ENCODE results near the gene TLX3.

Gene TLX3

DNA sequence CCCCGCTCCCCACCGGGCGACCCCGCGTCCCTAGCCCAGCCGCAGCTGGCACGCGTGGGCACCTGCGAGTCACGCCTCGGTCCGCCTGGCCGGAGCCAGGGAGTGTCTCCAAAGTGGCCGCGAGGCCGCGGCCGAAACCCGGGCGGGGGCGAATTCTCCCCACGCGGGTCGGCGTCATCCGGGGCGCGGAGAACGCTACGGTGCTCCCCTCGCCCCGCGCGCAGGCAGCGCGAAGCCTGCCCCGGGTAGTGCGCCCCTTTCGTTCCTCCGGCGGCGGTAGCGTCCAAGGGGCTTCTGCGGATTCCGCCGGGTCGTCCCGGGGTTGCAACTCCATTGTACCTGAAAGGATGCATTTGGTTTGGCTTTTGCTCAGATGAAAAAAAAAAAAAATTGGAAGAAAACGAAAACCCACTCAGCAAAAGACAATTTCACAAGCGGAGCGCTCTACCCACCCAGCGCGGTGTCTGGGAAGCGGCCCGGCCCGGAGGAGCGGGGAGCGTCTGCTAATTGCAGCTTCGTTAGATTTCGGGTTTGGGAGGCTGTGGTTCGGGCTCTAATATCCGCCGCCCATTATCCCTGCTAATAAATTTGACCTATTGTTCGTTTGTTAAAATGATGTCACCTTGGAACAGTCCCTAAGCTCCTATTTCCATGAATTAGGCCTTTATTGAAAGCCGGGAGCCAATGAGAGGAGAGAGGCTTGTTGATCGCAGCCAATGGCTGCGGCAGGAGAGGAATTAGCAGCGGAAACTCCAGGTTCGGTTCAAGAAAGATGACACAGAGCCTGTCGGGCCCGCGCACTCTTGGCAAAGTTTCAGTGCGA lies at the start of gene TLX3:
Gene TLX3 (plus strand): TSS at position 796 of the 823 bp plus-strand sequence. CDS start 118 bp downstream, outside the sequence.
- Mint-ChIP-seq H3K4me1 (ENCODE audit: low read depth) (peaks cover 28% of the 10 kb centered on the region), H3K4me3 (no peak within 1 kb of the TSS), H3K27ac (no peak within 1 kb of the TSS), H3K9me3 (no peaks in the 10 kb centered on the region), H3K36me3 (ENCODE audit: low read depth) (no peaks in the 10 kb centered on the region), H3K27me3 (peaks cover 73% of the 10 kb centered on the region)

DNA sequence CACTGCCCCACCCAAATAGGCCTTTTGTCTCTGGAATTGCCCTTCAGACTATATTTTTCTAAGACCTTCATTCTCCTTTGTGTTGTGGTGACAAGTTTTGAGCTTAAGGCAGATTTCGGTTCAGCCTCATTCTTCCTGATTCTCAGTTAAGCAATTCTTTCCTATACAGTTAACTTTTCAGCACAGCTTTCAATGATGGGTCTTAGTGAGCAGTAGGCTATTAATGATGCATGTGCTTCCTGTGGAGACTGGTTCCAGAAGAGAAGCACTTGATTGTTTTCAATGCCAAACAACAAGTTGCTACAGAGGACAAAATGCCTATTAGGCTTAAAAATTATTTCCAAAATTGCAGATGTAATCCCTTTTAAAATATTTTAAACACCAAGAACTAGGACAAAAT lies 47.7 kb upstream of the TLX3 start:
- no peak overlapping the region for H3K27ac Mint-ChIP-seq
- H3K36me3 Mint-ChIP-seq (ENCODE audit: low read depth): no peaks in the 10 kb centered on the region
- H3K27me3 Mint-ChIP-seq: no peaks in the 10 kb centered on the region
- H3K4me3 Mint-ChIP-seq: no peak overlapping the region
- H3K9me3 Mint-ChIP-seq: no peaks in the 10 kb centered on the region
- peaks cover 16% of the 10 kb centered on the region for H3K4me1 Mint-ChIP-seq (ENCODE audit: low read depth)

DNA sequence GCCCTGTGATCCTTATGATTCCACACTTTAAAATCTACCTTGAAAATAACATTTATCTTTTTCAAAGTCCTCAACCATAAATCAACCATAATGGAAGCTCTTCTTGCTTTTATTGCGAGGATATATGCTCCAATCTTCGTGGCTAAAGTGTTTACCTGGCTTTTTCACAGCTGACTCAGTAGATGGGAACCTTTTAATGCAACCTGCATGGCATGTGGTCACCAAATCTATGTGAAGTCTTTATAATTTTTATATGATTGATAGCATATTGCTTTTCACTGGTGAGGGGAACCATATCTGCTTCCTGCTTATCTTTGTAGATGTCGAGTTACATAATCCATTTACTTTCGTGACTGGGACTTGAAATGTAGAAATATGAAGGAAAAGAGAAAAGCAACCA lies 47.1 kb upstream of the TLX3 start:
- H3K36me3 Mint-ChIP-seq (ENCODE audit: low read depth): no peaks in the 10 kb centered on the region
- no peaks in the 10 kb centered on the region for H3K27me3 Mint-ChIP-seq
- no peak overlapping the region for H3K27ac Mint-ChIP-seq
- no peak overlapping the region for H3K4me3 Mint-ChIP-seq
- H3K9me3 Mint-ChIP-seq: no peaks in the 10 kb centered on the region
- H3K4me1 Mint-ChIP-seq (ENCODE audit: low read depth): peaks cover 16% of the 10 kb centered on the region

DNA sequence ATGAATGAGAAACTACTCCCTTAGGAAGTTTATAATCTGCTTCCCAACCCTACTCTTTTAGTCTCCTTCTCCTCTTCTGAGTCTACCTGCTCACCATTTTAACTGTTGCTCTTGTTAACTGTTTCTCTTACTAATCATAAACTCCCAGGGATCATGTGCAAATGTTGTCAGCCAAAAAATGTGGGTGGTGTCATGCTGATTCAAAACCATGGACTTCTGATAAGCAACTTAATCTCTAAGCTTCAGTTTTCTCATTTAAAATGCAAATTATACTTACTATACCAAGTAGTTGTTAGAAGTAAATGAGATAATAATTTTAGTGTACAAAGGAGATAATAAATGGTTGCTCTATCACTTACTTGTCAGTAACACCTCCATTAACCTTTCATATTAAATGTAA lies 45.9 kb upstream of the TLX3 start:
- Mint-ChIP-seq H3K4me1 (ENCODE audit: low read depth) (peaks cover 16% of the 10 kb centered on the region), H3K4me3 (no peak overlapping the region), H3K27ac (no peak overlapping the region), H3K9me3 (no peaks in the 10 kb centered on the region), H3K36me3 (ENCODE audit: low read depth) (no peaks in the 10 kb centered on the region), H3K27me3 (peaks cover 4% of the 10 kb centered on the region)

DNA sequence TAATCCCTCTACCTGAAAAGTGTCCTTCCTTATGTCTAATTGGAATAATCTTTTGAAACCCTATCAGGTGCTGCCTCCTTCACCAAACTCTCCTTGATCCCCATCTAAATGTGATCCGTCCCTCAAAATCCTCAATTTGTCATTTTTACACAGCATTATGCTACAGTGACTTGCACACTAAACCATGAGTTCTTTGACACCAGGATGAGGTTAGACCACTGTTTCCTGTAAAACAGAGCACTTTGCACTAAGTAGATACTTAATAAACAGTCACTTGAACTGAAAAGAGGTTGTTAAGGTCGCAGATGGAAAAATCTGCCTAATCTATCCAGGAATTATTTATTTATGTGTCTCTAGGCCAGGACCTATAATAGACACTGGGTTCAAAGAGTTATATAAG lies 44.2 kb upstream of the TLX3 start:
- Mint-ChIP-seq H3K27ac (no peak overlapping the region), H3K27me3 (peaks cover 4% of the 10 kb centered on the region), H3K4me1 (ENCODE audit: low read depth) (peaks cover 16% of the 10 kb centered on the region), H3K4me3 (no peak overlapping the region), H3K36me3 (ENCODE audit: low read depth) (no peaks in the 10 kb centered on the region), H3K9me3 (no peaks in the 10 kb centered on the region)

DNA sequence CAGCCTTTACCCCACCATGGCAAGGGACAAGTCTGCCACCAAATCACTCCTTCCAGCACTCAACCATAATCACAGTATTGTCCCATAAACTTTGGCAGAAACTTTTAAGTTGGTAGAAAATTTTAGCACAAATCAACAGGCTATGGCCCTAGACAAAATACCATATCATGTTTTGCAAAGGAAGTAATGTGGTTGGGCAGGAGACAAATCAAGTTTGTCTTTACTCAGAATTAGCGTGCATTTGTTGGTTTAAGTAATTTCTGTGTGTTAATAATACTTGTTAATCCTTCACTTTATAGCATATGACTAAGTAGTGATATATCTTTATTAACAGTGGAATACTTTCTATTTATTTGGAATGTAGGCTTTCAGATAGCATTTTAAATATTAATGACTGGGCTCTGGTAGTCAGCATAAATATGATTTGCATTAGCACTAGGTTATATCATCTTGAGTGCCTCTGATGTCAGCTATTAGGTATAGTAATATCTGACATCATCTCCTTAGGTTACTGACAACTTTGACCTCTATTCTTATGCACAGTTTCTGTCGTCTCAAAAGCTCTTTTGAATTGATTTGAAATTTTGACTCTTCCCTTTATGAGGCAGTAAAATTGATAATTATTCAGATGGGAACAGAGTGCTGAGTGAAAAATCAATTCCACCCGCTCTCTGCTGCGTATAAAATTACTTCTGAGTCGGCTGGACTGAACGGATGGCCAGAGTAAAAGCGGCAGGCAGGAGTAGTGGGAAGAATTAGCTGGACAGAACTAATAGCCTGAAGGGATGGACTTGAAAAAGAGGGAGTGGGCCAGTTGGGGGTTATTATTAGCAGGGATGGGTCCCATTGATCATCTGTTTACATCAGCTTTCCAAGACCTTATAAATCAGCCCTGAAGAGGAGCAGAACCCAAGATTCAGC lies 40.1 kb upstream of the TLX3 start:
- no peak overlapping the region for H3K27ac Mint-ChIP-seq

DNA sequence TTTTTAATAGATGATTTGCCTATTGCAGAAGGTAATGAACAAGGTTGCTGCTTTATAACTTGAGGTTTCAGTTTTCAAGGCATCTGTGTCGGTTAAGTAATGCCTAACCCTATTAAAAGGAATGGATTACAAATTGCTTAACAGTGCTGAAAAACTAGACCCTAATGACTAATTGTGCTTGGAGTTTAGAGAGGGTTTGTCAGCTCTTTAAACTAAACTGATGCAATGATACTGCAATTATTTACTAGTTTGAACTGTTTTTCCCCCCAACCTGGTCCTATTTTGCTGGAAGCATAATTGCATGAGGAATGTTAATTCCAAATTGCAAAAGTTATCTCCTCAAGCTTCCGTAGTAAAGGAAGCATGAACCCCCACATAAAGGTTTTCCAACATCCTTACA lies 39.3 kb upstream of the TLX3 start:
- H3K27me3 Mint-ChIP-seq: peaks cover 7% of the 10 kb centered on the region
- H3K9me3 Mint-ChIP-seq: peaks cover 6% of the 10 kb centered on the region
- H3K4me3 Mint-ChIP-seq: no peak overlapping the region
- no peaks in the 10 kb centered on the region for H3K36me3 Mint-ChIP-seq (ENCODE audit: low read depth)
- H3K27ac Mint-ChIP-seq: no peak overlapping the region
- H3K4me1 Mint-ChIP-seq (ENCODE audit: low read depth): peaks cover 7% of the 10 kb centered on the region

More for the DNA sequence above, 40.1 kb upstream of the TLX3 start:
- no peak overlapping the region for H3K4me3 Mint-ChIP-seq
- H3K27me3 Mint-ChIP-seq: peaks cover 7% of the 10 kb centered on the region
- peaks cover 6% of the 10 kb centered on the region for H3K9me3 Mint-ChIP-seq
- no peaks in the 10 kb centered on the region for H3K36me3 Mint-ChIP-seq (ENCODE audit: low read depth)
- H3K4me1 Mint-ChIP-seq (ENCODE audit: low read depth): peaks cover 14% of the 10 kb centered on the region

DNA sequence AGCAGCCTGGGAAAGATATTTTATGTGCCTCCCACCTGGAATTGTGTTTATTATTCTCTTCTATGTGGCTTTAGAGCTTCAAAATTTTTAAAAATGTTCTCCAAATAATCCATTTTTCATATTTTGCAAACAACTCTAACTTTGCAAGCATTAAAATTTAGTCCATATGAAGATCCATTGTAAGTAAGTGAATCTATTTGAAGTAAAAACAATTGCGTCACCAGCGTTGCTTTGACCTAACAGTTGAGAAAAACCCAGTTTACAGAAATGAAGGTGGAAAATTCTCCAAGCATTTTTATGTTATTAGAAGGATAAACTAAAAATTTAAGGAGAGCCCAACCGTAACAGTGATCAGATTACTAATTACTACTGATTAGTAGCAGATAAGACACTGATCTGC lies 38.9 kb upstream of the TLX3 start:
- Mint-ChIP-seq H3K27me3 (peaks cover 7% of the 10 kb centered on the region), H3K4me1 (ENCODE audit: low read depth) (peaks cover 3% of the 10 kb centered on the region), H3K9me3 (peaks cover 6% of the 10 kb centered on the region), H3K4me3 (no peak overlapping the region), H3K36me3 (ENCODE audit: low read depth) (no peaks in the 10 kb centered on the region), H3K27ac (no peak overlapping the region)

DNA sequence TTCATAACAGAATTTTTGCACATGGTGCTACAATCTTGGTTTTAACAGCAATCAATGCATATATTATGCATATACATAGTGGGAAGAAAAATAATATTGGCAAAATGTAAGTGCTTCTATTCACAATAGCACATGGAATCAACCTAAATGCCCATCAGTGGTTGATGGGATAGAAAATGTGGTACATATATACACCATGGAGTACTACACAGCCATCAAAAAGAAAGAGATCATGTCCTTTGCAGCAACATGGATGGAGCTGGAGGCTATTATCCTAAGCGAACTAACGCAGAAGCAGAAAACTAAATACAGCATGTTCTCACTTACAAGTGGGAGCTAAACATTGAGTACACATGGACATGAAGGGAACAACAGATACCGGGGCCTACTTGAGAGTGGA lies 37.2 kb upstream of the TLX3 start:
- Mint-ChIP-seq H3K4me1 (ENCODE audit: low read depth) (no peaks in the 10 kb centered on the region), H3K9me3 (peaks cover 6% of the 10 kb centered on the region), H3K36me3 (ENCODE audit: low read depth) (no peaks in the 10 kb centered on the region), H3K4me3 (no peak overlapping the region), H3K27ac (no peak overlapping the region), H3K27me3 (peaks cover 7% of the 10 kb centered on the region)

DNA sequence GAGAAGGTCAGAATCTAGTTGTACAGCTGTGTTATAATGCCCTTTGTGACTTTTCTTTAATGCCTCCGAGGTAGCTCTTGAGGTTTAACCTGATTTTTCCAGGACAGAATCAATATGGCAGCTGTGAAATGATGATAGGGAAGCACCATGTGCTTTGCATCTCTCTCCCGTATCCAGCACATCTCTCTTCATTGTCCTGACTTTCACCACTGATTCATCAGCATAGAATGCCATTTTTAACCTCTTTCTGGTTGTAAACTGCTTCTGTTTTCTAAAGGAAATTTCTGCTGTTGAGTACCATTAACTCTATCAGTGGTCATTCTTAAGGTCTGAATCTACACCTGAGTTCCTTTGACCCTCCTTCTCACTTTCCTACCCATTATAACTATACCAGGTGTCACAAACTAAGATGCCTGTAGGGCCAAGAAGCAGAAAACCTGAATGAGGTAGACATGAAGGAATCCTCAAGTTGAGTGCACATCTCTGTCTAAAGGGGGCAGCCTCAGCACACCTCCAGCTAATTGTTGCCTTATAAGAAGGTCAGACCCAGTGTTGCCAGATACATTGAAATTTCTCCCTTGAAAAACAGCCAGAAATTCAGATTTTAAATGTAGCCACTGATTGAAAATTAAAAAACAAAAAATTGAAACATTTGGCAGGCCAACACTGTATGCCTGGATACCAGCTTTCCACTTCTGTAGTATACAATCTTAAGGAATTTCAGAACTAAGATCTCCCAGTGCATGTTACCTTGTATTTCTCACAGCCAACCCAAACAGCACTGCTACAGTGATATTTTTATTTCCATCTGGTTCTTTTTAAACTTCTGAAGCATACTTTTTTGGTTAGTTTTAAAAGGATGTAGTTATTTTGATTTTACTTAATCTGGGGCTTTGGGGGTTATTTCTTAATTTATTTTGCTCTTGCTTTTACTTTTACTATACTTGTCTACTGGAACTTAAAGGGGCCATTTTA lies 35.8 kb upstream of the TLX3 start:
- Mint-ChIP-seq H3K36me3 (ENCODE audit: low read depth) (no peaks in the 10 kb centered on the region), H3K4me3 (no peak overlapping the region), H3K27me3 (peaks cover 3% of the 10 kb centered on the region), H3K27ac (no peak overlapping the region), H3K9me3 (peaks cover 6% of the 10 kb centered on the region), H3K4me1 (ENCODE audit: low read depth) (no peaks in the 10 kb centered on the region)

DNA sequence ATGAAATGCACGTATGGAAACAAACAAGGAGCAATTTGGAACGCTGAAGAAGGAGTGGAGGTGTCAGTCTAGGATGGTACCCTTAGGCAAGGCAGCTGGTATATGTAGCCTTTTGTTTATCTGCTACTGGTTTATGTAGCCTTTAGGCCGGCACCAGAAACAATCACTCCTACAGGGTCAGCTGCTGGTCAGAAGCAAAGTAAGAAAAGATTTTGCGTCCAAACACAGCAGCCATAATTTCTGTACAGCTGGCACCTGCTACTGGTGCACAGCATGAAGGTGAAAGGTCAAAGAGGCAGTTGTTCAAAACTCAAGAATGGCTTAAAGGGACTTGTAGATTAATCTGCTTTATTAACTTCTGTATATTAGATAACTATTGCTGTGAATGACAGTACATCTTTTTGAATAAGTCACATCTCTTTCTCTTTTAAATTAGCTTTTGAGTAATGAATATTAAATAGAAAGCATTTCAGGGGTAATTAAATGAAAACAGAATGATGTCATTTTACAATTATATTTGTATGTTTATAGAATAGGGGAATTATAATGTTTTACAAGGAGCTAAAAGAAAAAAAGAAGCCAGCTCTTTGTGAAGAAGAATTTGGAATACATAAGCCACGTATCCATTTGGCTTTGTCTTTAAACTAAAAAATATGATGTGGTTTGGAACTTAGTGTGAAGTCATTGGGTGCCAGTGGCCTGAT lies 33.1 kb upstream of the TLX3 start:
- H3K4me1 Mint-ChIP-seq (ENCODE audit: low read depth): no peaks in the 10 kb centered on the region
- H3K27ac Mint-ChIP-seq: no peak overlapping the region
- H3K36me3 Mint-ChIP-seq (ENCODE audit: low read depth): no peaks in the 10 kb centered on the region

DNA sequence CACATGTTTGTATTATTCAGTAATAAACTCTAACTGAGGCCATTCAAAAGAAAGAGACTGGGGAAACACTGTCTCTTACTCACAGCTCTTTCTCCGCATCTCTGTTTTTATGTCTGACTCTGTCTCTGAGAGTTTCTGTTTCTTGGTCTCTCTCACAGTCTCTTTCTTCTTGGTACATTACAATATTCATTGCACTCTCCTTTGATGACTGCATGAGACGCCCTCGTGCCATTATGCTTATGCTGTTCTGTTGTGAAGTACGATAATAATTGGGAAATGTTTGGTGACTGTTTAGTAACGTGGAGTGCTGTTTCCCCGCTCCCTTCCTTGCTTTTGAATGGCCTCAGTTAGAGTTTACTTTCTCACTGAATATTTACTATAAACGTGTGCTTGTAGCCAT lies 25.3 kb upstream of the TLX3 start:
- no peak overlapping the region for H3K27ac Mint-ChIP-seq
- no peaks in the 10 kb centered on the region for H3K4me1 Mint-ChIP-seq (ENCODE audit: low read depth)
- H3K36me3 Mint-ChIP-seq (ENCODE audit: low read depth): no peaks in the 10 kb centered on the region
- H3K4me3 Mint-ChIP-seq: no peak overlapping the region
- peaks cover 21% of the 10 kb centered on the region for H3K27me3 Mint-ChIP-seq
- H3K9me3 Mint-ChIP-seq: no peaks in the 10 kb centered on the region

More for the DNA sequence above, 33.1 kb upstream of the TLX3 start:
- Mint-ChIP-seq H3K9me3 (peaks cover 6% of the 10 kb centered on the region), H3K4me3 (no peak overlapping the region), H3K27me3 (peaks cover 3% of the 10 kb centered on the region)

DNA sequence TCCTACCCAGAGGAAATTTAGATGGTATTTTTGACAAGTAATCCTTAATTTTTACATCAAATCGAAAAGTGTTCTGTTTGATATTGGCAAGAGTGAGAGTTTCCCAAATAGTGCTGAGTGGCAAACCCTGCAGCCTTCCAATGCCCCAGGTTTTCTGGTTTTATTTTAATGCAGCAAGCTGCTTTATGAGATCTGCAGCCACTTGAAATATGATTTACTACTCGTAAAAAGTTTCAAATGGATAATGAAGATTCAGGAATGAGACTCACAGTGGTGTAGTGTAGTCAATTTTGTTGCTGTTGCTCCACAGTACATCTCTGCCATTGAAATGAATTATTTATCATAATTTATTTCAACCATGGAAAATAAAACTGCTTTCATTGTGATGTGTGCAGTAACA lies 23.6 kb upstream of the TLX3 start:
- Mint-ChIP-seq H3K9me3 (no peaks in the 10 kb centered on the region), H3K27ac (no peak overlapping the region), H3K4me1 (ENCODE audit: low read depth) (no peaks in the 10 kb centered on the region), H3K36me3 (ENCODE audit: low read depth) (no peaks in the 10 kb centered on the region), H3K27me3 (peaks cover 27% of the 10 kb centered on the region), H3K4me3 (no peak overlapping the region)

DNA sequence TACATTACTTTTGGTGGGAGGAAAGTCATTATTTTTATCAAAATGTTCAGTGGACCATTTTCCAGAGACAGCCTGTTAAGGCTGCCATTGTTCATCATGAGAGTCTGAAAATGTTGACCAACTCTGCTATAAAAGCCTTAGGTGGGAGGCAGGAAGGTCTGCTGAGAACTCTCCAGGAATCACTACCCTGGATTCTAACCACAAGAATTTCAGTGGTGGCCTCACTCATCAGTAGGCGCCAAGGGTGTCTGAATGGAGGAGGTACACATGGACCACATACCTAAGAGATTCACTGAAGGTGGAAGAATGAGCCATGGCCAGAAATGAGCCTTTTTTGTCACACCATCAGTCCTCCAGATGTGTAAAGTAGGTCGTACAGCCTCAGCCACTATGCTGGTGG lies 21.0 kb upstream of the TLX3 start:
- Mint-ChIP-seq H3K36me3 (ENCODE audit: low read depth) (no peaks in the 10 kb centered on the region), H3K4me1 (ENCODE audit: low read depth) (no peaks in the 10 kb centered on the region), H3K27me3 (peaks cover 37% of the 10 kb centered on the region), H3K27ac (no peak overlapping the region), H3K9me3 (no peaks in the 10 kb centered on the region), H3K4me3 (no peak overlapping the region)

Measured in stimulated activated naive CD8-positive, alpha-beta T cell treated with anti-CD3 and anti-CD28 coated beads, Interleukin-15, Interleukin-2, amounts not matched to agents 100 ng/mL and 50 ng/mL, for 24 hours (primary cell).